Skin of body (tissue), 2 donors: ENCODE results near the gene BDP1. TPM values are rescaled to one million over a fixed set of nuclear protein-coding genes. Genes with fewer than 3 reads are reported as not detected.
A peak's percentile ranks its signal among the peaks of the same experiment; 100 is the strongest.
"Not testable (repeated sequence)": the region's sequence is repeated elsewhere in the genome, so short reads cannot be mapped to it uniquely, and the experiment has no call there.

ENCODE experiments used
- DNase-seq: peaks from one replicate; lab custom pipeline; 2025; lab: John Stamatoyannopoulos, UW
- total RNA-seq: library from RNA; depleted of rRNA; stranded (reverse); fragments of >200 nt; gene quantifications from one replicate; pipeline ENCODE4 v1.2.3, GENCODE V29; 2014

Gene BDP1
- total RNA-seq, 1 donor from 2014 or later: 42.2 TPM

- DNase-seq: not testable (repeated sequence)
Measured at GRCh38 chr5:71571811-71572210, 116.4 kb downstream of the BDP1 start.

- no peak for DNase-seq
Measured at GRCh38 chr5:71573591-71573990, 118.1 kb downstream of the BDP1 start.

- DNase-seq: not testable (repeated sequence)
Measured at GRCh38 chr5:71575588-71575987, 120.1 kb downstream of the BDP1 start.

GRCh38 chr5:71576241-71576640 lies 120.8 kb downstream of the BDP1 start:
- DNase-seq: no peak

GRCh38 chr5:71577839-71578238 lies 122.4 kb downstream of the BDP1 start:
- not testable (repeated sequence) for DNase-seq

GRCh38 chr5:71582945-71583584 lies 127.6 kb downstream of the BDP1 start:
- no peak for DNase-seq

GRCh38 chr5:71586052-71586940 lies 130.8 kb downstream of the BDP1 start:
- DNase-seq: peak; percentile 16

GRCh38 chr5:71586941-71587765 lies 131.7 kb downstream of the BDP1 start, which contains the start of gene MCCC2:
MCCC2 (plus strand) TSS chr5:71587340; CDS start chr5:71587426, 86 bp downstream.
- DNase-seq: peak; percentile 88

GRCh38 chr5:71587766-71588532 lies 132.5 kb downstream of the BDP1 start:
- DNase-seq: no peak

- no peak for DNase-seq
Measured at GRCh38 chr5:71588533-71588885, 133.1 kb downstream of the BDP1 start.

GRCh38 chr5:71589903-71590302 lies 134.5 kb downstream of the BDP1 start:
- no peak for DNase-seq

- DNase-seq: no peak
Measured at GRCh38 chr5:71591100-71591499, 135.6 kb downstream of the BDP1 start.

GRCh38 chr5:71596169-71596568 lies 140.7 kb downstream of the BDP1 start:
- no peak for DNase-seq

GRCh38 chr5:71597001-71597400 lies 141.6 kb downstream of the BDP1 start:
- DNase-seq: no peak

- no peak for DNase-seq
Measured at GRCh38 chr5:71600783-71601182, 145.3 kb downstream of the BDP1 start.

- DNase-seq: no peak
Measured at GRCh38 chr5:71601222-71602026, 146.0 kb downstream of the BDP1 start.

- DNase-seq: not testable (repeated sequence)
Measured at GRCh38 chr5:71609916-71610315, 154.5 kb downstream of the BDP1 start.

GRCh38 chr5:71615809-71616208 lies 160.4 kb downstream of the BDP1 start:
- DNase-seq: no peak
